ENCODE measurements around the gene DCDC2. TPM values are rescaled to one million over a fixed set of nuclear protein-coding genes. Genes with fewer than 3 reads are reported as not detected.

The DCDC2 gene
- total and polyA plus RNA-seq, 7 donors: 0.45 to 3.1 (median 0.74) TPM

GRCh38 chr6:24126586-24127192 lies 231.2 kb downstream of the DCDC2 start:
- H3K27me3 ChIP-seq (ENCODE audit: insufficient read depth in 3 of 3, low read length in 2 of 3): peaks cover 4 to 8% (median 5%) of the 10 kb centered on the region in 3 donors
- WGBS, 3 donors: 2 to 4% (median 3%) methylated on average over 6 of the region's 6 CpGs
- H3K4me3 ChIP-seq: no peak overlapping the region
- intact Hi-C loops (cut with DNase I): no loop called here
- H3K36me3 ChIP-seq (ENCODE audit: insufficient read depth in 1 of 2, low read depth in 1 of 2): no peaks in the 10 kb centered on the region
- TF ChIP-seq CTCF (IDR thresholded peaks at IDR 0.05): no peak
- no peak overlapping the region for H3K27ac ChIP-seq
- no peaks in the 10 kb centered on the region for H3K4me1 ChIP-seq
- ATAC-seq: no peak
- DNase-seq: no peak
- H3K9me3 ChIP-seq: no peaks in the 10 kb centered on the region

GRCh38 chr6:24125980-24126379 lies 231.9 kb downstream of the DCDC2 start, which contains the start of gene NRSN1:
Gene NRSN1, plus strand, starts transcription at chr6:24126215. Its CDS starts 8,113 bp downstream, at chr6:24134328.
- Histone ChIP-seq H3K36me3 (ENCODE audit: insufficient read depth in 1 of 2, low read depth in 1 of 2) (no peaks in the 10 kb centered on the region), H3K27ac (no peak within 1 kb of the TSS), H3K4me1 (no peaks in the 10 kb centered on the region), H3K27me3 (ENCODE audit: insufficient read depth in 3 of 3, low read length in 2 of 3) (peaks cover 4 to 8% (median 5%) of the 10 kb centered on the region in 3 donors), H3K9me3 (no peaks in the 10 kb centered on the region), H3K4me3 (no peak within 1 kb of the TSS)
- no peak for TF ChIP-seq CTCF (IDR thresholded peaks at IDR 0.05)
- WGBS, 3 donors: 0 to 3% (median 1%) methylated on average over 20 to 37 of the region's 37 CpGs
- intact Hi-C loops (cut with DNase I): no loop called here
- no peak for ATAC-seq
- DNase-seq: no peak

GRCh38 chr6:24122139-24122538 lies 235.7 kb downstream of the DCDC2 start:
- whole genome bisulfite sequencing, 3 donors: 19 to 39% (median 23%) methylated on average over 7 of the region's 7 CpGs
- Histone ChIP-seq H3K4me1 (no peaks in the 10 kb centered on the region), H3K4me3 (no peak overlapping the region), H3K9me3 (no peaks in the 10 kb centered on the region), H3K27ac (no peak overlapping the region), H3K27me3 (ENCODE audit: insufficient read depth in 3 of 3, low read length in 2 of 3) (peaks cover 0 to 8% (median 5%) of the 10 kb centered on the region in 3 donors), H3K36me3 (ENCODE audit: insufficient read depth in 1 of 2, low read depth in 1 of 2) (no peaks in the 10 kb centered on the region)
- no peak for TF ChIP-seq CTCF (IDR thresholded peaks at IDR 0.05)
- intact Hi-C loops (cut with DNase I): no loop called here
- no peak for ATAC-seq
- DNase-seq: no peak

Other genes starting within 250 kb of the DCDC2 start
- not detected for gene NRSN1, start 231.8 kb downstream of the DCDC2 start, total RNA-seq
- gene NRSN1, start 231.8 kb downstream of the DCDC2 start, polyA plus RNA-seq: under 1 TPM in 1 of 3 donors, not detected in 2; 0.05 TPM
- 10 to 100 TPM; 26.7 to 52.6 (median 32.2) TPM for gene MRS2, start 44.9 kb upstream of the DCDC2 start, total RNA-seq
- 10 to 100 TPM; 26.2 to 52.5 (median 41.4) TPM for gene MRS2, start 44.9 kb upstream of the DCDC2 start, polyA plus RNA-seq
- gene GPLD1, start 131.5 kb upstream of the DCDC2 start, total RNA-seq: 1 to 10 TPM in 1 of 4 donors, under 1 TPM in 3; 0.38 to 1.1 (median 0.81) TPM
- gene GPLD1, start 131.5 kb upstream of the DCDC2 start, polyA plus RNA-seq: under 1 TPM; 0.25 to 0.30 (median 0.28) TPM
- 10 to 100 TPM; 16.7 to 41.7 (median 34.6) TPM for gene ALDH5A1, start 136.9 kb upstream of the DCDC2 start, total RNA-seq
- gene ALDH5A1, start 136.9 kb upstream of the DCDC2 start, polyA plus RNA-seq: 10 to 100 TPM in 1 of 3 donors, 1 to 10 TPM in 2; 3.5 to 10.7 (median 8.6) TPM

Data from psoas muscle (tissue), 8 donors.